GM23248 (cell line): ENCODE data around the gene IFNGR1. TPM values are rescaled to one million over a fixed set of nuclear protein-coding genes. Genes with fewer than 3 reads are reported as not detected.
"Not testable (repeated sequence)": the region's sequence is repeated elsewhere in the genome, so short reads cannot be mapped to it uniquely, and the experiment has no call there.

Experiments
- DNase-seq: peaks from one replicate; pipeline ENCODE4 v3.0.0-alpha.2; 2015
- H2AFZ ChIP-seq: fragments of 200-600 bp; sonication (generic); 2 replicates; pipeline ENCODE4 v1.6.1; 2016; ENCODE audit warnings: antibody characterized with exemption
- H3F3A ChIP-seq: fragments of 200-600 bp; sonication (generic); 2 replicates; pipeline ENCODE4 v1.6.1; 2016; ENCODE audit warnings: mild to moderate bottlenecking, antibody characterized with exemption, mixed run types; ENCODE audit not compliant: insufficient read depth
- H3K27ac ChIP-seq: fragments of 200-600 bp; sonication (generic); 2 replicates; pipeline ENCODE4 v1.5.1; 2016; ENCODE audit warnings: mild to moderate bottlenecking
- H3K27me3 ChIP-seq: fragments of 200-600 bp; sonication (generic); replicated peaks from 2 replicates; pipeline ENCODE4 v1.6.1; 2016; ENCODE audit warnings: mild to moderate bottlenecking; ENCODE audit not compliant: insufficient read depth
- H3K36me3 ChIP-seq: fragments of 200-600 bp; sonication (generic); 2 replicates; pipeline ENCODE4 v1.6.1; 2016; ENCODE audit warnings: low read depth, mild to moderate bottlenecking
- H3K4me1 ChIP-seq: fragments of 200-600 bp; sonication (generic); 2 replicates; pipeline ENCODE4 v1.6.1; 2016; ENCODE audit warnings: mild to moderate bottlenecking; ENCODE audit not compliant: insufficient read depth
- H3K4me2 ChIP-seq: fragments of 200-600 bp; sonication (generic); one replicate; pipeline ENCODE4 v1.6.1; 2016; ENCODE audit warnings: mild to moderate bottlenecking; ENCODE audit not compliant: unreplicated experiment
- H3K4me3 ChIP-seq: fragments of 200-600 bp; sonication (generic); 2 replicates; pipeline ENCODE4 v1.5.1; 2016; ENCODE audit warnings: mild to moderate bottlenecking
- H3K79me2 ChIP-seq: fragments of 200-600 bp; sonication (generic); 2 replicates; pipeline ENCODE4 v1.6.1; 2016; ENCODE audit warnings: mild to moderate bottlenecking; ENCODE audit not compliant: insufficient read depth
- H3K9ac ChIP-seq: fragments of 200-600 bp; sonication (generic); 2 replicates; pipeline ENCODE4 v1.6.1; 2016; ENCODE audit warnings: mild to moderate bottlenecking
- H3K9me2 ChIP-seq: fragments of 200-600 bp; sonication (generic); 2 replicates; pipeline ENCODE4 v1.6.1; 2016; ENCODE audit warnings: mixed run types, mild to moderate bottlenecking, moderate library complexity; ENCODE audit not compliant: insufficient read depth
- H3K9me3 ChIP-seq: fragments of 200-600 bp; sonication (generic); one replicate; pipeline ENCODE4 v1.6.1; 2017; ENCODE audit warnings: low read depth
- H4K20me1 ChIP-seq: fragments of 200-600 bp; sonication (generic); 2 replicates; pipeline ENCODE4 v1.6.0; 2016; ENCODE audit not compliant: insufficient read depth
- EZH2 ChIP-seq: fragments of 200-600 bp; sonication (generic); IDR thresholded peaks from 2 replicates; pipeline ENCODE4 v1.6.1; 2018; ENCODE audit warnings: antibody characterized with exemption, mild to moderate bottlenecking; ENCODE audit not compliant: insufficient read depth, poor library complexity, severe bottlenecking
- EZH2phosphoT487 ChIP-seq: fragments of 200-600 bp; sonication (generic); IDR thresholded peaks from 2 replicates; pipeline ENCODE4 v1.6.1; 2018; ENCODE audit warnings: antibody characterized with exemption, moderate library complexity, mild to moderate bottlenecking, low read depth; ENCODE audit not compliant: insufficient read depth
- WGBS, 2 experiments: methylation state at CpG; one replicate each; pipeline ENCODE4 v1.1.6; 2015 to 2017; ENCODE audit warnings: low lambda C conversion rate in 2 of 2, low coverage in 1 of 2; ENCODE audit errors: missing lambda C conversion rate in 2 of 2; 5-methylcytosine and 5-hydroxymethylcytosine counted together
- in situ Hi-C: fragments of 300-500 bp; cut with MboI; formaldehyde crosslinking; loops from 2 replicates; pipeline ENCODE4 v1.15.0; 2020
- polyA plus RNA-seq: library from polyadenylated mRNA; unstranded; fragments of >200 nt; fragmentation: Nextera tagmentation; extraction: Ambion mirVana; gene quantifications from 2 replicates; pipeline ENCODE4 v1.2.1, GENCODE V29; 2016
- total RNA-seq: library from RNA; depleted of rRNA; stranded (reverse); fragments of >200 nt; shearing (Covaris generic); gene quantifications from 2 replicates; pipeline ENCODE4 v1.2.3, GENCODE V29; 2014

The IFNGR1 gene
- total and polyA plus RNA-seq, 2 experiments from 2014 or later, result 58.8 to 61.6 TPM

GRCh38 chr6:137259349-137259748, 40.2 kb upstream of the IFNGR1 start:
- no peaks in the 10 kb centered on the region for H3K79me2 ChIP-seq
- H3K9me2 ChIP-seq, result no peaks in the 10 kb centered on the region
- H2AFZ ChIP-seq, result no peak overlapping the region
- H3F3A ChIP-seq, result peaks cover 3% of the 10 kb centered on the region; the same call in 1 of the 2 replicates
- H3K4me2 ChIP-seq, result no peak overlapping the region
- DNase-seq, result no peak
- no peak overlapping the region for H3K27ac ChIP-seq
- H3K36me3 ChIP-seq, result no peaks in the 10 kb centered on the region
- no peaks in the 10 kb centered on the region for H3K9me3 ChIP-seq
- in situ Hi-C loops, result loop anchor here (25.0 kb wide), 1 partner anchor 378 kb away; no protein-coding TSS in a partner anchor
- H3K9ac ChIP-seq, result no peak overlapping the region
- H3K27me3 ChIP-seq, result peaks cover 22% of the 10 kb centered on the region; the same call in 1 of the 2 replicates
- H4K20me1 ChIP-seq, result no peaks in the 10 kb centered on the region
- no peak for TF ChIP-seq EZH2phosphoT487
- TF ChIP-seq EZH2, result no peak
- no peak overlapping the region for H3K4me3 ChIP-seq
- H3K4me1 ChIP-seq, result 0 out of 2 replicates have a peak, but pooled peaks cover 7% of the 10 kb centered on the region

- H3K4me2 ChIP-seq, result no peak overlapping the region
These were observed 39.0 kb upstream of the IFNGR1 start for GRCh38 chr6:137258170-137258569.

GRCh38 chr6:137256350-137257103, 37.3 kb upstream of the IFNGR1 start:
- in situ Hi-C loops, result loop anchor here (25.0 kb wide), 1 partner anchor 381 kb away; no protein-coding TSS in a partner anchor
- Histone ChIP-seq H3K4me1 (0 out of 2 replicates have a peak, but pooled peaks cover 3% of the 10 kb centered on the region), H3F3A (no peaks in the 10 kb centered on the region; the same call in 1 of the 2 replicates), H3K27me3 (peaks cover 9% of the 10 kb centered on the region; the same call in 1 of the 2 replicates), H3K9ac (no peak overlapping the region), H4K20me1 (no peaks in the 10 kb centered on the region), H2AFZ (no peak overlapping the region), H3K4me3 (no peak overlapping the region), H3K9me3 (no peaks in the 10 kb centered on the region), H3K36me3 (no peaks in the 10 kb centered on the region), H3K9me2 (no peaks in the 10 kb centered on the region), H3K27ac (no peak overlapping the region), H3K4me2 (no peak overlapping the region), H3K79me2 (no peaks in the 10 kb centered on the region)
- TF ChIP-seq EZH2, result no peak
- TF ChIP-seq EZH2phosphoT487, result no peak
- WGBS, 2 experiments, result 61 to 78% methylated on average over 1 of the region's 1 CpG
- no peak for DNase-seq

More at GRCh38 chr6:137258170-137258569, 39.0 kb upstream of the IFNGR1 start:
- Histone ChIP-seq H3K4me1 (0 out of 2 replicates have a peak, but pooled peaks cover 7% of the 10 kb centered on the region), H4K20me1 (no peaks in the 10 kb centered on the region), H3K36me3 (no peaks in the 10 kb centered on the region), H3F3A (peaks cover 3% of the 10 kb centered on the region; the same call in 1 of the 2 replicates), H3K27ac (no peak overlapping the region), H3K9me3 (no peaks in the 10 kb centered on the region), H3K4me3 (no peak overlapping the region), H3K79me2 (no peaks in the 10 kb centered on the region), H3K9me2 (no peaks in the 10 kb centered on the region), H2AFZ (no peak overlapping the region), H3K9ac (no peak overlapping the region), H3K27me3 (peaks cover 14% of the 10 kb centered on the region; the same call in 1 of the 2 replicates)
- 65 to 77% methylated on average over 3 of the region's 3 CpGs for WGBS, 2 experiments
- DNase-seq, result no peak
- TF ChIP-seq EZH2phosphoT487, result no peak
- TF ChIP-seq EZH2, result no peak
- in situ Hi-C loops, result loop anchor here (25.0 kb wide), 1 partner anchor 379 kb away; no protein-coding TSS in a partner anchor

GRCh38 chr6:137254966-137255365, 35.8 kb upstream of the IFNGR1 start:
- Histone ChIP-seq H3K79me2 (no peaks in the 10 kb centered on the region), H3K4me1 (no peaks in the 10 kb centered on the region), H3K9me2 (no peaks in the 10 kb centered on the region), H3K9ac (no peak overlapping the region), H3K9me3 (no peaks in the 10 kb centered on the region), H3K4me3 (no peak overlapping the region), H2AFZ (no peak overlapping the region), H3K27ac (no peak overlapping the region), H3K4me2 (no peak overlapping the region), H3K36me3 (no peaks in the 10 kb centered on the region), H4K20me1 (no peaks in the 10 kb centered on the region), H3K27me3 (peaks cover 12% of the 10 kb centered on the region; the same call in 1 of the 2 replicates), H3F3A (no peaks in the 10 kb centered on the region)
- TF ChIP-seq EZH2phosphoT487 (no peak), EZH2 (no peak)
- no peak for DNase-seq
- WGBS, 2 experiments, result 46 to 64% methylated on average over 1 of the region's 1 CpG
- in situ Hi-C loops, result loop anchor here (25.0 kb wide), 1 partner anchor 382 kb away; no protein-coding TSS in a partner anchor

GRCh38 chr6:137254430-137254829, 35.2 kb upstream of the IFNGR1 start:
- H3K9me2 ChIP-seq, H3K4me3 ChIP-seq, H3F3A ChIP-seq, DNase-seq, H2AFZ ChIP-seq, H3K4me2 ChIP-seq, H4K20me1 ChIP-seq, H3K4me1 ChIP-seq, H3K27ac ChIP-seq, H3K79me2 ChIP-seq, H3K9me3 ChIP-seq, H3K36me3 ChIP-seq, H3K9ac ChIP-seq: not testable (repeated sequence)
- 6 to 15% methylated on average over 2 of the region's 2 CpGs for WGBS, 2 experiments
- in situ Hi-C loops, result loop anchor here (25.0 kb wide), 1 partner anchor 383 kb away; no protein-coding TSS in a partner anchor
- H3K27me3 ChIP-seq, result peaks cover 12% of the 10 kb centered on the region; the same call in 1 of the 2 replicates
